Epithelial cell of prostate (primary cell): ENCODE data around the gene SPATS2.
"Not testable (repeated sequence)": the region's sequence is repeated elsewhere in the genome, so short reads cannot be mapped to it uniquely, and the experiment has no call there.

Source experiments
- DNase-seq: peaks from one replicate; pipeline ENCODE4 v3.0.0-alpha.2; 2011; ENCODE audit warnings: low read depth, low spot score
- H3K27ac ChIP-seq: fragments of 450-650 bp; 2 replicates; pipeline ENCODE4 v1.5.1; 2017; ENCODE audit warnings: mild to moderate bottlenecking

Gene SPATS2

GRCh38 chr12:49347311-49348193, 19.7 kb upstream of the SPATS2 start:
- DNase-seq, result no peak

GRCh38 chr12:49348781-49349180, 18.5 kb upstream of the SPATS2 start:
- no peak for DNase-seq
- H3K27ac ChIP-seq, result no peak overlapping the region

More at GRCh38 chr12:49347311-49348193, 19.7 kb upstream of the SPATS2 start:
- H3K27ac ChIP-seq, result no peak overlapping the region

- no peak overlapping the region for H3K27ac ChIP-seq
Measured at GRCh38 chr12:49349266-49349665, 18.0 kb upstream of the SPATS2 start.

GRCh38 chr12:49352351-49352750, 14.9 kb upstream of the SPATS2 start:
- no peak overlapping the region for H3K27ac ChIP-seq

More at GRCh38 chr12:49349266-49349665, 18.0 kb upstream of the SPATS2 start:
- no peak for DNase-seq

GRCh38 chr12:49355913-49356312, 11.3 kb upstream of the SPATS2 start:
- H3K27ac ChIP-seq, result no peak overlapping the region
- no peak for DNase-seq

More at GRCh38 chr12:49352351-49352750, 14.9 kb upstream of the SPATS2 start:
- no peak for DNase-seq

- H3K27ac ChIP-seq, result peak overlapping the region; percentile 33
- DNase-seq, result no peak
Measured at GRCh38 chr12:49357103-49357678, 10.1 kb upstream of the SPATS2 start.

GRCh38 chr12:49358483-49359141, 8.7 kb upstream of the SPATS2 start:
- DNase-seq, result peak; percentile 41
- H3K27ac ChIP-seq, result no peak overlapping the region

GRCh38 chr12:49359671-49360070, 7.6 kb upstream of the SPATS2 start:
- H3K27ac ChIP-seq, result no peak overlapping the region
- DNase-seq, result no peak

- no peak overlapping the region for H3K27ac ChIP-seq
- DNase-seq, result no peak
Measured at GRCh38 chr12:49362077-49362476, 5.2 kb upstream of the SPATS2 start.

- H3K27ac ChIP-seq, result peak overlapping the region; percentile 84
- DNase-seq, result no peak
Measured at GRCh38 chr12:49364989-49365388, 2.3 kb upstream of the SPATS2 start.

GRCh38 chr12:49365542-49365941, 1.7 kb upstream of the SPATS2 start:
- H3K27ac ChIP-seq, result peak overlapping the region; percentile 84
- DNase-seq, result peak; percentile 66

GRCh38 chr12:49366096-49366651, 1.1 kb upstream of the SPATS2 start:
- no peak for DNase-seq
- H3K27ac ChIP-seq, result peak overlapping the region; percentile 84

GRCh38 chr12:49366652-49367380, 446 bp upstream of the SPATS2 start:
- H3K27ac ChIP-seq, result peak overlapping the region; percentile 84
- peak; percentile 29 for DNase-seq

- H3K27ac ChIP-seq, result peak overlapping the region; percentile 84
- DNase-seq, result no peak
Measured at GRCh38 chr12:49368240-49368600, 958 bp downstream of the SPATS2 start.

GRCh38 chr12:49369411-49370145, 2.3 kb downstream of the SPATS2 start:
- DNase-seq, result no peak
- H3K27ac ChIP-seq, result peak overlapping the region; percentile 9

GRCh38 chr12:49370539-49370938, 3.3 kb downstream of the SPATS2 start:
- H3K27ac ChIP-seq, result no peak overlapping the region
- DNase-seq, result no peak

GRCh38 chr12:49375406-49375805, 8.1 kb downstream of the SPATS2 start:
- no peak for DNase-seq
- no peak overlapping the region for H3K27ac ChIP-seq

- no peak for DNase-seq
- no peak overlapping the region for H3K27ac ChIP-seq
Measured at GRCh38 chr12:49377386-49377785, 10.1 kb downstream of the SPATS2 start.

- not testable (repeated sequence) for DNase-seq, H3K27ac ChIP-seq
Measured at GRCh38 chr12:49380184-49380583, 12.9 kb downstream of the SPATS2 start.
